Endothelial cell of umbilical vein (primary cell): Measurements from ENCODE around the gene ATP8A2. TPM values are rescaled to one million over a fixed set of nuclear protein-coding genes. Genes with fewer than 3 reads are reported as not detected.

Experiments
- BruUV-seq: library from RNA; stranded (reverse); fragments of 400-500 nt; replicated peaks from 2 replicates; lab custom pipeline; 2021; lab: Mats Ljungman, UMichigan
- CTCF ChIA-PET: fragments of 300-600, 350-600 bp; sonication (Branson Sonifier 250); formaldehyde crosslinking; loops from one replicate; lab custom pipeline; 2021; ENCODE audit warnings: antibody characterized with exemption, inconsistent platforms; lab: Charles Lee
- POLR2A ChIA-PET: fragments of 300-600, 350-600 bp; sonication (Branson Sonifier 250); formaldehyde crosslinking; loops from one replicate; lab custom pipeline; 2021; ENCODE audit warnings: antibody characterized with exemption, inconsistent platforms; lab: Charles Lee
- DNase-seq: peaks from one replicate; pipeline ENCODE4 v3.0.0-alpha.2; 2011; ENCODE audit warnings: low read depth, low spot score
- FAIRE-seq: peaks from 2 replicates; lab custom pipeline; 2011; peaks lifted over from hg19 to GRCh38; lab: Jason Lieb, UNC
- H2AFZ ChIP-seq: 2 replicates; pipeline ENCODE4 v1.6.0; 2012; ENCODE audit warnings: low read depth, low read length, control low read depth, inconsistent platforms
- H3K27ac ChIP-seq: 2 replicates; pipeline ENCODE4 v1.5.1; 2011; ENCODE audit warnings: low read depth, mild to moderate bottlenecking, control low read depth, low read length, moderate library complexity; ENCODE audit not compliant: insufficient read depth
- H3K27me3 ChIP-seq, 2 experiments: 2 replicates each; pipeline versions ENCODE4 v1.6.0 to v1.6.1; 2011; ENCODE audit warnings: low read length in 2 of 2, mixed read lengths in 1 of 2; ENCODE audit not compliant: control insufficient read depth in 2 of 2, insufficient read depth in 2 of 2
- H3K36me3 ChIP-seq, 2 experiments: 2 replicates in 1 of 2; 3 replicates in 1 of 2; pipeline ENCODE4 v1.5.1; 2011; ENCODE audit warnings: low read length in 2 of 2, mild to moderate bottlenecking in 1 of 2, moderate library complexity in 1 of 2; ENCODE audit not compliant: control insufficient read depth in 2 of 2, insufficient read depth in 2 of 2; ENCODE audit errors: extremely low read depth in 1 of 2
- H3K4me1 ChIP-seq: 3 replicates; pipeline ENCODE4 v1.5.1; 2011; ENCODE audit warnings: mild to moderate bottlenecking, low read length; ENCODE audit not compliant: control insufficient read depth, insufficient read depth; ENCODE audit errors: extremely low read depth
- H3K4me2 ChIP-seq: 2 replicates; pipeline ENCODE4 v1.6.1; 2011; ENCODE audit warnings: low read length, control low read depth, mixed read lengths; ENCODE audit not compliant: insufficient read depth
- H3K4me3 ChIP-seq, 3 experiments: fragments of 200-600 bp in 1 of 3; sonication (generic), shearing (Covaris generic) in 1 of 3; replicated peaks in 1 of 3; 2 replicates each; pipeline ENCODE4 v1.5.1; 2011 to 2016; ENCODE audit warnings: control low read depth in 3 of 3, low read length in 3 of 3, mild to moderate bottlenecking in 2 of 3, inconsistent platforms in 1 of 3, low read depth in 1 of 3, moderate library complexity in 1 of 3; ENCODE audit not compliant: insufficient read depth in 1 of 3
- H3K79me2 ChIP-seq: 2 replicates; pipeline ENCODE4 v1.6.0; 2012; ENCODE audit warnings: low read length, inconsistent platforms; ENCODE audit not compliant: control insufficient read depth, insufficient read depth
- H3K9ac ChIP-seq: replicated peaks from 2 replicates; pipeline ENCODE3; 2011; ENCODE audit warnings: low read length, control low read depth; ENCODE audit not compliant: insufficient read depth; ENCODE audit errors: extremely low read depth
- H3K9me1 ChIP-seq: replicated peaks from 3 replicates; pipeline ENCODE4 v1.6.0; 2011; ENCODE audit warnings: mild to moderate bottlenecking, low read length; ENCODE audit not compliant: control insufficient read depth, insufficient read depth; ENCODE audit errors: extremely low read depth
- H3K9me3 ChIP-seq: replicated peaks from 2 replicates; pipeline ENCODE4 v1.5.1; 2012; ENCODE audit warnings: low read length, inconsistent platforms; ENCODE audit not compliant: control insufficient read depth, insufficient read depth
- H4K20me1 ChIP-seq: replicated peaks from 2 replicates; pipeline ENCODE3; 2011; ENCODE audit warnings: mild to moderate bottlenecking, low read length; ENCODE audit not compliant: control insufficient read depth, insufficient read depth; ENCODE audit errors: extremely low read depth
- CTCF ChIP-seq, 2 donors: IDR thresholded peaks; 1 replicate in 1 of 2; 2 replicates in 1 of 2; pipeline ENCODE4 v1.5.1; 2011; ENCODE audit warnings: low read length in 2 of 2, mild to moderate bottlenecking in 2 of 2, moderate library complexity in 2 of 2, control low read depth in 1 of 2, inconsistent platforms in 1 of 2, low read depth in 1 of 2; ENCODE audit not compliant: insufficient read depth in 1 of 2; ENCODE audit errors: extremely low read depth in 1 of 2
- POLR2AphosphoS5 ChIP-seq: IDR thresholded peaks from 2 replicates; pipeline ENCODE4 v1.6.1; 2012; ENCODE audit warnings: low read depth, mild to moderate bottlenecking, control low read depth, low read length, moderate library complexity; ENCODE audit not compliant: insufficient read depth
- dilution Hi-C: fragments of 300-500 bp; cut with MboI; formaldehyde crosslinking; loops from one replicate; pipeline ENCODE4 v1.15.0; 2019; ENCODE audit warnings: low sequenced_read_pairs; ENCODE audit not compliant: extremely low pct_ligation_motif_present
- intact Hi-C: fragments of 100-400 bp; cut with micrococcal nuclease; formaldehyde crosslinking; loops from one replicate; pipeline ENCODE4 v1.10.0; 2022
- polyA plus RNA-seq, 4 experiments: library from polyadenylated mRNA; depleted of rRNA in 3 of 4; stranded (reverse) in 3 of 4; unstranded in 1 of 4; fragments of >200 nt; gene quantifications; 2 replicates each; pipeline versions ENCODE4 v1.2.1 to v1.2.3, GENCODE V29; 2011 to 2012; ENCODE audit warnings: missing spikeins in 1 of 4
- total RNA-seq: library from RNA; stranded (reverse); gene quantifications from 2 replicates; pipeline ENCODE4 v1.2.3, GENCODE V29; 2021

ATP8A2 gene
- total and polyA plus RNA-seq, 2 donors (not counting 3 experiments of a cell fraction or from before 2014, with no cell fraction given): 0.11 to 0.49 TPM

GRCh38 chr13:26011208-26011573 is 639.4 kb downstream of the ATP8A2 start:
- Histone ChIP-seq H3K9me1 (no peaks in the 10 kb centered on the region), H2AFZ (no peak overlapping the region)

More at GRCh38 chr13:26011208-26011573, 639.4 kb downstream of the ATP8A2 start:
- Histone ChIP-seq H3K4me2 (no peak overlapping the region), H3K79me2 (no peaks in the 10 kb centered on the region), H3K27me3 (no peaks in the 10 kb centered on the region), H3K4me3 (no peak overlapping the region), H4K20me1 (no peaks in the 10 kb centered on the region), H3K36me3 (no peaks in the 10 kb centered on the region), H3K4me1 (peaks cover 41% of the 10 kb centered on the region), H3K27ac (no peak overlapping the region), H3K9me3 (peaks cover 2% of the 10 kb centered on the region), H3K9ac (no peak overlapping the region)
- DNase-seq (no peak), FAIRE-seq (no peak)
- dilution Hi-C loops: no loop called here
- TF ChIP-seq POLR2AphosphoS5 (no peak), CTCF (IDR thresholded peaks at IDR 0.05; ENCODE audit: extremely low read depth in 1 of 2, insufficient read depth in 1 of 2, low read depth in 1 of 2, low read length in 2 of 2) (no peak)
- intact Hi-C loops: loop anchor here (10.0 kb wide), 2 partner anchors 214 to 696 kb away; partner anchors contain the start of gene RNF6
- ChIA-PET CTCF (no interaction called here), POLR2A (no interaction called here)
- BruUV-seq: no TSS peak
